GM12864 (cell line): ENCODE results near the gene WNT8A.

ENCODE experiments used
- DNase-seq: peaks from one replicate; pipeline ENCODE4 v3.0.0-alpha.2; 2011; ENCODE audit warnings: low read depth
- H3K4me3 ChIP-seq: 2 replicates; pipeline ENCODE4 v1.5.1; 2011; ENCODE audit warnings: mild to moderate bottlenecking, low read depth, low read length, control low read depth
- CTCF ChIP-seq: IDR thresholded peaks from 2 replicates; pipeline ENCODE4 v1.5.1; 2011; ENCODE audit warnings: low read depth, mild to moderate bottlenecking, moderate library complexity, low read length, control low read depth, inconsistent platforms; ENCODE audit errors: missing control alignments

The WNT8A gene

DNA sequence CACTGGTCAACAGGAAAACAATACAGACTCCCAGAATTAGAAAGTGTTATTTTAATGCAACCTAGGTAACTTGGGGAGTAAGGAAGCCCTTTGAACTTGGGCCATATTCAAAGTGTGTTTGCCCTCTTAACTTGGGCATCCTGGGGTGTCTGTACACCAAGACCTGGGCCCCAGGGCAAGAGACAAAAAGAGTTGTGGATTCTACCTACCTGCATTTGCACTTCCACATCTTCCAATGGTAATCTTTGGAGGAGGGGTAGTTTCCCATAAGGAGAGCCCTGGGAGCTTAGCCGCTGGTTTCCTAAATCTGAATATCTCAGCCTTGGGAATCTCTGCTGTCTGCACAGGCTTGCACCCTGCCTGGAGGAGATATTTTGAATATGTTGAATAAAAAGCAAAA is 8.5 kb downstream of the WNT8A start:
- TF ChIP-seq CTCF: no peak

DNA sequence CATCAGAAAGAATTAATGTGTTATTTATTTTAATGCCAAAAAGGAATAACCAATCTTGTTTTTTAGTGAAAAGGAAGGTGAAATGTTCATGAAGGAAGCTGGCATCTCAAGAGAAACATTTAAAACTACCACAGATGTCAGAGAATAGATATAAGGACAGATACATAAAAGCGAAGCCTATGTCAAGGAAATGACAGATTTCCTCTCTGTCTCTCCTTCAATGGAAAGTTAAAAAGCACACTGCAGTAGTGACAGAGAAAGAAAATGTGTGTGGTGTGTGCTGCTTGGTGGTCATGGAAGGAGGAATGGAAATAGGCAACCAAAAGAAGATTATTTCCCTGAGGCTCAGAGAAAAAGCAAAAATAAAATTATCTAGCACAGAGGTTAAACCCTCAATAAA is 9.2 kb downstream of the WNT8A start:
- no peak for TF ChIP-seq CTCF
- DNase-seq: no peak
- no peak overlapping the region for H3K4me3 ChIP-seq

More for the DNA sequence above, 8.5 kb downstream of the WNT8A start:
- H3K4me3 ChIP-seq: no peak overlapping the region
- DNase-seq: no peak

DNA sequence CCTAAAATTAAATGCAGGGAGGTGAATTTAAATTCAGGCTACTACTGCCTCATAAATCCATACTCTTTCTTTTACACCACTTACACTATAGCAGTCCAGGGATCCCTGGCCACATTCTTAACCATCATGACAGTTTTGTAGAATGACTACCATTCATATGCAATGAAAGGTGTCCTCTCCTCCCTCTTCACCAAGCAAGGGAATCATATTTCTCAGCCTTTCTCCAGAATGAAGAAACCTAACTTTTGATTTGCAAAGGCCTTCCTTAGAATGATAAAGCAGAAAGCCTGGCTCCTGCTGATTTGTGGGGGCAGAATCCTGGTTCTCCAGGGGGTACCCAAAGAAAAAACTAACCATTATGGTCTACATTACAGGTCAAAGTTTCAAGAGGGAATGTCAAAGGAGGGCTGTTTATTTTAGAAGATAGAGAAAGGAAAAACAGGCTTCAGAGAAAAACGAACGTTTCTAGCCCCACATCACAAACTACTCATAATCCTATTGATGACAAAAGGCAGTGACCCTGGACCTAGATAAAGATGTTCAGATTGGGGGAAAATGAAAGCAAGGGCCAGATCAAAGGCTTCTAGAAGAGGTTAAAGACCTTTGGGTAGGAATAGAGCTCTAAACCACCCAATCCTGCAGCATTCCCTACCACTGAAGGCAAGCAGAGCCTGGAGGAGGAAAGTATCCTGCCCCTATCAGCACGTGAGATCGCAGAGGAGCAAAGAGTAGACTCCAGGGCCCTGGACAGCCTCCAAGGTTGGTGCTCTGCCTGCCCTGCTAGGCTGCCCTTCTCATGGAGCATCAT is 11.5 kb downstream of the WNT8A start:
- no peak for TF ChIP-seq CTCF
- no peak overlapping the region for H3K4me3 ChIP-seq
- no peak for DNase-seq

- TF ChIP-seq CTCF: no peak
- H3K4me3 ChIP-seq: no peak overlapping the region
- no peak for DNase-seq
These were observed 12.5 kb downstream of the WNT8A start for GRCh38 chr5:138096363-138096762.

DNA sequence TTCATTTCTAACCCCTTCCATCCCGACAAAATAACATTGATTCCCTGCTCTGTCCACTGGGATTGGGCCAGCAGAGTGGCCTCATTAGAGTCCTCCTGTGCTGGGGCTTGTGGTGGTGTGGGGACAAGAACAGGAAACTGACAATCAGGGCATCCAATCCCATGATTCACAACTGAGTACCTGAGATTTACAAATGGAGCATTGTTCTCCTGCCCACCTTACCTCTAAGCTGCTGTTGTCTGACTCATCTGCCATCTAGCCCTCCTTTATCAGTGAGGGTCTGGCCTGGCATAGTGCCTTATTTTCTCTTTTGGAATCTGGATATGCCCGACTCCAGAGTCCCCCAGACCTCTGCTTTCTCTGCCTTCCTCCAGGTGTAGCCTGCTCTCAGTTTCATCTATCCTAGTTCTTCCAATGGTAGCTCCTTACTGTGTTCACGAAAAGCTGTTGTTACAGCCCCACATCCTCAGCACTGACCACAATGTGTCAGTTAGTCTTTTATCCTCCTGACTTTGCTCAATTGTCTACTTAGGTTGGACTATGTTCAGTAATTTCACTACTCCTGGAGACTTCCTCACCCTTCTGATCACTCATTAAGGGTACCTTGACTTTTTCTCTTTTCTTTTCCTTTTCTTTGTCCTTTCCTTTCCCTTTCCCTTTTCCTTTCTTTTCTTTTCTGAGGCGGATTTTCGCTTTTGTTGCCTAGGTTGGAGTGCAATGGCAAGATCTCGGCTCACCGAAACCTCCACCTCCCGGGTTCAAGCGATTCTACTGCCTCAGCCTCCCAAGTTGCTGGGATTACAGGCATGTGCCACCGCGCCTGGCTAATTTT is 13.4 kb downstream of the WNT8A start:
- no peak overlapping the region for H3K4me3 ChIP-seq
- TF ChIP-seq CTCF: no peak
- no peak for DNase-seq

DNA sequence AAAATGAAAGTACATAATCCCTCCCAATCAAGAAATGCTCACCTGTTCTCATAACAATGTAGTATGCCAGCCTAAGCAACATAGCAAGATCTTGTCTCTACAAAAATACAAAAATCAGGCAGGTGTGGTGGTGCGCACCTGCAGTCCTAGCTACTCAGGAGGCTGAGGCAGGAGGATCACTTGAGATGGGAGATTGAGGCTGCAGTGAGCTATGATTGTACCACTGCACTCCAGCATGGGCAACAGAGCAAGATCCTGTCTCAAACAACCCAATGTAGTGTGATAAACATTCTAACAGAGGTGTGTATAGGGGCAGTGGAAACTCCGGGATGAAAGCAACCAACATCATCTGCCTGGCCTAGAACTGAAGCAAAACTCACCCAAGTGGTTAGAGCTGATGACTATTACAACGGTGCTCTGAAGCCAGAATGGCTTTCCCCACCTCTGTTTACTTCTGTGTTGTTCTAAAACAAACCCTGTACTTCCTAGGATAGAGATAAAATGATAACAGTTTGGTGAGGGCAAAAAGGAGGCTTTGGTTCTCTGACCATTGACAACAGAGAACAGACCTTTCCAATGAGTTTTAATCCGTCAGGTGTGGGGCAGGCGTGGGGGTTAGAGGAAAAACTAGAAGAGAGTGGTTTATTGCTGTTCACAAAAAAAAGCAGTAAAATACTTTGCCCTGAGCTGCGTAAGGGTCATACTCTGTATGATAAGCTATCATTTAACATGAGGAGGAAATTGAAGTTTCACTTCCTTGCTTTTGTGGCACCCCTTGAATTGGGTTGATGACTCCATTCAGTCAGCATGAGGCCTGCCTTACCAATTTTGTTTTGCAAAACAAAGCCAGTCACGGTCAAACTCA is 18.9 kb downstream of the WNT8A start:
- no peak overlapping the region for H3K4me3 ChIP-seq
- no peak for DNase-seq
- TF ChIP-seq CTCF: no peak
